Upper lobe of left lung (tissue), 4 donors: ENCODE measurements around the gene TMPRSS2.

Experiments used
- POLR2A ChIP-seq, 4 donors: fragments of 450-650 bp; IDR thresholded peaks; one replicate each; pipeline ENCODE4 v1.5.1; 2016 to 2017; ENCODE audit warnings: antibody characterized with exemption in 4 of 4, mild to moderate bottlenecking in 2 of 4
- TF ChIP-seq, protein P1 (sequence below), 6 experiments: fragments of 450-650 bp in 4 of 6; fragments of 200-600 bp in 2 of 6; sonication (generic) in 2 of 6; IDR thresholded peaks; one replicate each; pipeline ENCODE4 v1.5.1; 2016 to 2019; ENCODE audit warnings: antibody characterized with exemption in 6 of 6

GRCh38 chr21:41518757-41519156, 10.8 kb upstream of the TMPRSS2 start:
- TF ChIP-seq, protein P1, sequence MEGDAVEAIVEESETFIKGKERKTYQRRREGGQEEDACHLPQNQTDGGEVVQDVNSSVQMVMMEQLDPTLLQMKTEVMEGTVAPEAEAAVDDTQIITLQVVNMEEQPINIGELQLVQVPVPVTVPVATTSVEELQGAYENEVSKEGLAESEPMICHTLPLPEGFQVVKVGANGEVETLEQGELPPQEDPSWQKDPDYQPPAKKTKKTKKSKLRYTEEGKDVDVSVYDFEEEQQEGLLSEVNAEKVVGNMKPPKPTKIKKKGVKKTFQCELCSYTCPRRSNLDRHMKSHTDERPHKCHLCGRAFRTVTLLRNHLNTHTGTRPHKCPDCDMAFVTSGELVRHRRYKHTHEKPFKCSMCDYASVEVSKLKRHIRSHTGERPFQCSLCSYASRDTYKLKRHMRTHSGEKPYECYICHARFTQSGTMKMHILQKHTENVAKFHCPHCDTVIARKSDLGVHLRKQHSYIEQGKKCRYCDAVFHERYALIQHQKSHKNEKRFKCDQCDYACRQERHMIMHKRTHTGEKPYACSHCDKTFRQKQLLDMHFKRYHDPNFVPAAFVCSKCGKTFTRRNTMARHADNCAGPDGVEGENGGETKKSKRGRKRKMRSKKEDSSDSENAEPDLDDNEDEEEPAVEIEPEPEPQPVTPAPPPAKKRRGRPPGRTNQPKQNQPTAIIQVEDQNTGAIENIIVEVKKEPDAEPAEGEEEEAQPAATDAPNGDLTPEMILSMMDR (IDR thresholded peaks at IDR 0.05): no peak
- TF ChIP-seq POLR2A (IDR thresholded peaks at IDR 0.05): no peak
